GM03348 (cell line): ENCODE results near the gene INTS12.
"Not testable (repeated sequence)": the region's sequence is repeated elsewhere in the genome, so short reads cannot be mapped to it uniquely, and the experiment has no call there.

Source experiments
- DNase-seq: peaks from one replicate; pipeline ENCODE4 v3.0.0; 2012; ENCODE audit warnings: low spot score

The INTS12 gene, protein sequence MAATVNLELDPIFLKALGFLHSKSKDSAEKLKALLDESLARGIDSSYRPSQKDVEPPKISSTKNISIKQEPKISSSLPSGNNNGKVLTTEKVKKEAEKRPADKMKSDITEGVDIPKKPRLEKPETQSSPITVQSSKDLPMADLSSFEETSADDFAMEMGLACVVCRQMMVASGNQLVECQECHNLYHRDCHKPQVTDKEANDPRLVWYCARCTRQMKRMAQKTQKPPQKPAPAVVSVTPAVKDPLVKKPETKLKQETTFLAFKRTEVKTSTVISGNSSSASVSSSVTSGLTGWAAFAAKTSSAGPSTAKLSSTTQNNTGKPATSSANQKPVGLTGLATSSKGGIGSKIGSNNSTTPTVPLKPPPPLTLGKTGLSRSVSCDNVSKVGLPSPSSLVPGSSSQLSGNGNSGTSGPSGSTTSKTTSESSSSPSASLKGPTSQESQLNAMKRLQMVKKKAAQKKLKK

DNA sequence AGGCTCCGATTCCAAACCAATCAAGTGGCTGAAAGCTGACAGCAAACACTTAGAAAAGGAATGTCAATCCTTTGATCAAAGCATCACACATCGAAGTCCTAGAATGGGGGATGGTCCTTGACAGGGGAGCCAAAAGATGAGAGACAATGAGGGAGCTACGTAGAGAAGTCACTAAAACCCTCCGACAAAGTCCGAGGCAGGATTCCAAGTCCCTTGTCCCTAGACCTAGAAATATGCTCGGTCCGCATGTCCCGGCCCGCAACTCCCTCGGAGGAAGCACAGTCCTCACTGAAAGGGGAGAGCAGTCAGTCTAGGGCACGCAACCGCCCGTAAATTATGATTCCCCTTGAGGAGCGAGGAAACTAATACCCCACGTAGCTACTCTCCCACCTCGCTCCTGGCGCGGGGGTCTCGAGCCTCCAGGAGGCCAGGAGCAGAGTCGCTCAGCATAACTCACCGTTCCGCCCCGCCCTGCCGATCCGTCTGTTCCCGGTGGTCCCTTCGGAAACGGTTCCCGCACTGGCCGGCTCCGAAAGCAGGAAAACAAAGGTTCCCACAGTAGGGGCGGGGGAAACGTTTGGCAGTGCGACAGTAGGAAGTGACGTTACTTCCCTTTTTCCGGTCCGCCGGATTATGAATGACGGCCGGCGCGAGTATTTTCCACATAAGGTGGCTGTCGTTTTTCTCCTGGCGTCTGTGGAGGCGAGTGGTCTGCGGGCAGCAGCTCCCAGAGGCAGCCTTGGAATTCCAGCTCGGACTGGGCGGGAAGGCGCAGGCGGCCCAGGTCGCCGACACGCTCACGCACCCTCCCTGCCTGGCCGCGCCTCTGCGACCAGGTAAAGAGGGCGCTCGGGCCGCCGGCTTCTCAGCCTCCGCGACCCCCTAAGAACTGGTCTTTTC, at the start of gene INTS12, which contains the start of gene GSTCD:
INTS12 (minus strand) TSS at position 509 of the 900 bp plus-strand sequence. CDS start 8,684 bp downstream, outside the sequence.
GSTCD (plus strand) TSS at position 604 of the 900 bp plus-strand sequence. CDS start 8,830 bp downstream, outside the sequence.
- DNase-seq = peak; percentile 93

GRCh38 chr4:105755375-105755774, 46.9 kb upstream of the INTS12 start:
- no peak for DNase-seq

- DNase-seq = no peak
These were observed 44.9 kb upstream of the INTS12 start for GRCh38 chr4:105753361-105753760.

GRCh38 chr4:105751718-105752299, 43.3 kb upstream of the INTS12 start:
- DNase-seq = no peak

DNA sequence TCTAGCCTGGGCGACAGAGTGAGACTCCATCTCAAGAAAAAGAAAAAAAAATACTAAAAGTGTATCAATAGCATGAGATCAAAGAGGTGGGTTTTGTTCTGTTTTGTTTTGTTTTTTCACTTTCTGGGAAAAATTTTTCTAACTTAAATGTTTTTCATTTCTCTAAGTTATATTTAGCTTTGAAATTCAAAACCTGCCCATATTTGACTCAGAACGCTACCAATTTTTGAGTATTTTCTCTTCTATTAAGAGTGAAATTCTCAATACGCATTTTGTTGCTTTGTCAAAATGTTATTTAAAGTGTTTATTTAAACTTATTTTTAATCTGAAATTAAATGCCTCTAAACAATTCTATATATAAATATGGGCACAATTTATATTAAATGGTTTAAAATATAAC, 39.7 kb upstream of the INTS12 start:
- DNase-seq = no peak

GRCh38 chr4:105741548-105741947, 33.1 kb upstream of the INTS12 start:
- peak; percentile 12 for DNase-seq

GRCh38 chr4:105735217-105735616, 26.7 kb upstream of the INTS12 start:
- DNase-seq = not testable (repeated sequence)

DNA sequence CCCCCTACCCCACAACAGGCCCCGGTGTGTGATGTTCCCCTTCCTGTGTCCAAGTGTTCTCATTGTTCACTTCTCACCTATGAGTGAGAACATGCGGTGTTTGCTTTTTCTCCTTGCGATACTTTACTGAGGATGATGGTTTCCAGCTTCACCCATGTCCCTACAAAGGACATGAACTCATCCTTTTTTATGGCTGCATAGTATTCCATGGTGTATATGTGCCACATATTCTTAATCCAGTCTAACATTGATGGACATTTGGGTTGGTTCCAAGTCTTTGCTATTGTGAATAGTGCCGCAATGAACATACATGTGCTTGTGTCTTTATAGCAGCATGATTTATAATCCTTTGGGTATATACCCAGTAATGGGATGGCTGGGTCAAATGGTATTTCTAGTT, 21.4 kb upstream of the INTS12 start:
- DNase-seq = not testable (repeated sequence)

DNA sequence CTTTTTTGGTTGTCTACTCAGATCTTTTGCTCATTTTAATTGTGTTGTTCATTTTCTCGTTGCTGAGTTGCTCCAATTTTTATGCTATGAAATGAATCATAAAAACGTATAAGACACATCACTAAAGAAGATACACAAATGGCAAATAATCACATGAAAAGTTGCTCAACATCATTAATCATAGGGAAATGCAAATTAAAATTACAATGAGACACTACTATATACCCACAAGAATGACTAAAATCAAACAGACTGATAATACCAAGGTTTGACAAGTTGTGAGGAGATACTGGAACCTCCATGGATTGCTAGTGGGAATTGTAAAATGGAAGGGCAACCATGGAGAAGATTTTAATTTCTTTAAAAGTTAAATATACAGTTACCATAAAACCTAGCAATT, 17.1 kb upstream of the INTS12 start:
- DNase-seq = no peak

GRCh38 chr4:105719204-105719603, 10.7 kb upstream of the INTS12 start:
- no peak for DNase-seq

GRCh38 chr4:105715692-105716278, 7.3 kb upstream of the INTS12 start:
- DNase-seq = peak; percentile 56

DNA sequence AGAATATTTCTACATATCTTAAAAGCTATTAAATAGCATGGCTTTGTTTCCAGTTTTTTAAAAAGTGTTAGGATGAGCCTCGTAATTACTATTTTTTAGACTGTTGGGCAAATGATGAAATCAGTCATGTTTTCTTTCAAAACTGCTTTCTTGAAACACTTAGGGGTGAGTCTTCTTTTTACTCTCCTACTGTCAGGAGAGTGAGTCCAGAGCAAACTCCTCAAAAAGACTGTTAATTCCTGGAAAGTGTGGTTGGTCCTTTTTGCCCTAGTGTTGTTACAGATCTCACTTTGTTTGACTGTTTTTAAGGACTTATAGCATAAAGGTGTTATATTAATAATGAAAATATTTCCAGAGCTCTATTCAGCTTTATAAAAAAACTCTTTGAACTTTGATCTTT, 6.4 kb upstream of the INTS12 start:
- no peak for DNase-seq

- DNase-seq = peak; percentile 14
These were observed 5.6 kb upstream of the INTS12 start for GRCh38 chr4:105714071-105714521.

- no peak for DNase-seq
These were observed 4.3 kb upstream of the INTS12 start for GRCh38 chr4:105712766-105713165.

DNA sequence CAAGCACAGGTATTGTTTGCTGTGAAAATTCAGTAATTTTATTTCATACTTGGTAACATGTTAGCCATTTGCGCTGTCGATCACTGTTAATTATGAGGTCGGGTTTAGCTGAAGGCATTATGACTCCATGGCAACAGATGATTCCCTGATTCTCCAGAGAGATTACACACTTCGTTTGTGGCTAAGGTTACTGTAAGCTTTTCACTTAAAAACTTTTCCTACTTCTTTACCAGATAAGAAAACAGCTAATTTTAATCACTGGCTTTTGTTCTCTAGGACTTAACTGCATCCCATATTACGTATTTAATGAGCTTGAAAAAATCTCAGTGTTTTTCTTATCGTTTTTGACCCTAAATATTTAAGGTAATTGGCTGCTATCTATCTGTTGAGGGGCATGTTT, 2.2 kb upstream of the INTS12 start:
- no peak for DNase-seq

GRCh38 chr4:105710012-105710600, 1.6 kb upstream of the INTS12 start:
- DNase-seq = no peak

DNA sequence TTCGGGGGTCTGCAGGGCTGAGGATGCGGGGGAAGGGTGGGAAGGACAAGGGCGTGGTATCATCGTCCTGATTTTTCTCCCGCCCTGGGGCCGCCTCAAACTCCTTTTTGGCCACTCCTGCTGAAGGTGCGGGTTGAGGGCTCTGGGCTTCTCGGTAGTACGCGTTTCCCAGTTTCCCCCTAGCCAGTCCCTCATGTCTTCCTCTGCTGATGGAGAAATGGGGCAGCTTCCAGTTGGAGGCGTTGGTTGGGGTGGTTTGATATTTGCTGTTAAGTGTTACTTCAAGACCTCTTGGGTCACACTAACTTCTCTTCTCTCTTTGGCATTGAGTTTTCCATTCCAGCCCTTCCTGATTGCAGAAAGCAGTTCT, 577 bp upstream of the INTS12 start:
- DNase-seq = peak; percentile 16

- DNase-seq = no peak
These were observed 708 bp downstream of the INTS12 start for GRCh38 chr4:105707782-105708180.

GRCh38 chr4:105698607-105699006, 9.9 kb downstream of the INTS12 start:
- no peak for DNase-seq

GRCh38 chr4:105695832-105696231, 12.7 kb downstream of the INTS12 start:
- DNase-seq = not testable (repeated sequence)

DNA sequence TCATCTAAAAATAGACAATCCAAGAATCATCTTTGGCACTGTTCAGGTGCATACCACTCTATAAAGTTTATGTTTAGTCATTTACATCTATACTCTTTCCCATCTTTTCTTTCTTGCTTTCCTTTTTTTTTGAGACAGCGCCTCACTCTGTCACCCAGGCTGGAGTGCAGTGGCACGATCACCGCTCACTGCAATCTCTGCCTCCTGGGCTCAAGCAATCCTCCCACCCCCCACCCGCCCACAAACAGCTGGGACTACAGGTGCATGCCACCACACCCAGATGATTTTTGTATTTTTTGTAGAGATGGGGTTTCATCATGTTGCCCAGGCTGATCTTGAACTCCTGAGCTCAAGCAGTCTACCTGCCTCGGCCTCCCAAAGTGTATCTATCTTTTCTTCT, 13.7 kb downstream of the INTS12 start:
- DNase-seq = not testable (repeated sequence)
